Stimulated activated CD4-positive, alpha-beta T cell treated with anti-CD3 and anti-CD28 coated beads, Interleukin-12 subunit alpha, Interleukin-12 subunit beta, amount 100 ng/mL, for 48 hours (primary cell): ENCODE measurements around the gene ATP8A2.

ENCODE experiments used
- DNase-seq, 3 donors: peaks; one replicate each; pipeline ENCODE4 v3.0.0-alpha.2; 2020; ENCODE audit warnings: low read depth in 2 of 3, low spot score in 1 of 3

Gene ATP8A2

DNA sequence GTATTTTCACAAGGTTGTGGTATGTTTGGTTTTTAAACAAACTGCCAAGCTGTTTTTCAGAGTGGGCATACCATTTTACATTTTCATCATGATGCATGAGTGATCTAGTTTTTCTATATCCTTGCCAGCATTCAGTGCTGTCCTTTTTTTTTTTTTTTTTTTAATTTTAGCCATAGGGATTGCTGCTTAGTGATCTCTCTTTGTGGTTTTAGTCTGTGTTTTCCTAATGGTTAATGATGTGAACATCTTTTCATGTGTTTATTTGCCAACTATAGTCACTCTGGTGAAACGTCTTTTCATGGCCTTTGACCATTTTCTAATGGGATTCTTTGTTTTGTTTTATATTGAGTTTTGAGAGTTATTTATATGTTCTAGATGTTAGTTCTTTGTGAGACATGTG is 620.3 kb downstream of the ATP8A2 start:
- no peak for DNase-seq

DNA sequence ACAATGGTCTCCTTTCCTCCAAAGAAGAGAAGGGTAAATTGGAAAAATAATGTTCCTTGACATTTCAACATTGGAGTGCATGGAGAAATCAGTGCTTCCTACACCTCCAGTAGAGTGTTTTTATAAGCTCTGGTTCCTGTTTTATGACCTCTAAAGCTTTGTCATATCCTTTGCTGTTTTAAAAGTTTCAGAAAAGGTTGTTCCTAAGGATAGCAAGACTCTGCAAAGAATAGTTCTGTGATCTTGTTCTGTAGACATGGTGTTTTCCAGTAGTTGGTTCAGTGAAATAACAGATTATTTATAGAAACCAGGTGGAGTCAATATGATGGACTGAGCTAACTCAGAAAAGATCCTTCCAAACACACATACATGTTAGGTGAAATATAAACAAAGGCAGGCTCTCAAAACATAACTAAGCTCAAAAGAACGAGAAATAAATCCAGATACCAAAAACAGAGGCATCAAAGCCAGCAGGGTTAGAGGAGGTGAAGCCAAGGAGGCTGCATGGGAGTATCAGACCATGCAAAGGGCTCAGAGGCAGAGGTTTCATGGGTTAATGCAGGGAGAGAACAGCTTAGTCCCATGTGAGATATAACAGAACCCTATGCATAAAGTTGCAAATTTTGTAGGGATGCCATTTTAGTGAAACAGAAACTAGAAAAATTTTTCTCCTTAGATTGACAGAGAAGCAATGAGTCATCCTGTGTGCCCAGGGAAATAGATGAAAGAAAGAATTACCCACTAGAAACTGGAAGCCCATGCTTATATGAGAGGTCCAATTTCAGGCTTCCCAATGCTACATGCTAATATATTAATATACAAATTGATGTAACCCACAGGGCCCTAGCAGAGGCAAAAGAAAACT is 635.7 kb downstream of the ATP8A2 start:
- DNase-seq, result no peak

DNA sequence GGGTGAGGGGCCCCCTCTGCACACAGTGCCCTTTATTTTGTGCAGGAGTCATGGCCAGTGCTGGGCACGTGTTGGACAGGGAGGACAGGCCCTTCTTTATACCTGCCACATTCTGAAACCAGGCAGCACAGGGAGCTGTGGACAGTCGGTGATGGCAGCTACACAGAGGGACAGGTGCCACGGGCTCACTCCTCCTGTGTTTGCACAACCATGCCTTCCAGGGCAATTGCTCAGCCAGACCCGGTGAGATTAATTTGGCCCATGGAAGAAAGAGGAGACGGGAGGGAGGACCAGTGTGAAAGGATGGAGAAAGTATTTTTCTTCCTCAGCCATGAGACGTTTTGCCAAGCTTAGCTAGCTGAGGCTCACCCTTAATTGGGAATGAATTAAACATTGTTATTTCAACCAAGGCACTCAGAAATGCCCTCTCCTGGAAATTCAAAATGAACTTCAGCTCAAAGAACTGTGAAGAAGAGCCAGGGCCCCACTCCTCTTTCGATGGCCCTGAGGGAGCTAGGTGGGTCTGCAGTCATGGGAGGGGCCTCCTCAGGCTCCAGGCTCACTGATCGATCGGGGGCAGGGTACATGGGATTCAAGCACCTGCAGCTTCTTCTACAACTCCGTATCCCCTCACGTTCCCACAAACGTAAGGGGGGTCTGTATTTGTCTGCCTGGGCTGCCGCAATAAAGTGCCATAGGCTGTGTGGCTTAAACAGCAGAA is 638.9 kb downstream of the ATP8A2 start:
- no peak for DNase-seq

DNA sequence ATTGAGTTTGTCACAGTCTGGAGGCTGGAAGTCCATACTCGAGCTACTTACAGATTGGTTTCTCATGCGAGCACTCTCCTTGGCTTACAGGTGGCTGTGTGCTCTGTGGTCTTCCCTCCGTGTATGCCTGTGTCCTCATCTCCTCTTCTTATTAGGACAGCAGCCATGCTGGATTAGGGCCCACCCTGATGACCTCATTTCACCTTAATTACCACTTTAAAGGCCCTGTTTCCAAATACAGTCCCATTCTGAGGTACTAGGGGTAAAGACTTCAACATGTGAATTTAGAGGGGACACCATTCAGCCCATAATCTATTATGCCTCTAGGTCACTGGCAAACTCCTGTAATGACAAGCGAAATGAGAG is 639.4 kb downstream of the ATP8A2 start:
- no peak for DNase-seq

DNA sequence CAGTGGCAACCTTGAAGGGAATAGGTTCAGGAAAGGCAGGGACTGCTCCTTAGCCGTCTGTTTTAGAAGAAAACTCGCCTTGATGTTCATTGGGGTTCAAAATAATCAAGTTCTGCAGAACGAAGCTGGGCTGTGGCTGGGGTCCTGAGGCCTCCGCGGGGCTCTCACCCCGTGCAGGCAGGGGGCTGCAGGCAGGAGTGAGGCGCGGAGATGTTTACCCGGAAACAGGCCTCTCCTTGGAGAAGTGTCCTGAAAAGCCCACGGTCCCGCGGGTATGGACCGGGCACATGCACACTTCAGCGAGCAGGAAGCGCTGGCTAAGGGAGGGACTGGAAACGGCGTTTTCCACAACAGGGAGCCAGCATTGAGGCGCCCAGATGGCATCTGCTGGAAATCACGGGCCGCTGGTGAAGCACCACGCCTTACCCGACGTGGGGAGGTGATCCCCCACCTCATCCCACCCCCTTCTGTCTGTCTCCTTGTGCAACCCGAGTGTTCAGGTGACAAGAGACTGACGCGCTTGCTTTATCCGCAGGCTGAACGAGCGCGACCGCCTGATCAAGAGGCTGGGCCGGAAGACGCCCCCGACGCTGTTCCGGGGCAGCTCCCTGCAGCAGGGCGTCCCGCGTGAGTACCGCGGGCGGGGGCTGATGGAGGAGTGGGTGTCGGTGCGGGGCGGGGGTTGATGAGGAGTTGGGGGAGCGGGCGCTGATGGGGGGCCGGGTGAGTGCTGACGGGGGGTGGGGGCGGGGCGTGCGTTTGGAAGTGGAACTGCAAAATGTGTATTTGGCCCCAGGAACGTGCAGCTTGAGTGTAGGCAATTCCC is 640.4 kb downstream of the ATP8A2 start:
- peak; percentile 16 to 32 (median 23) for DNase-seq

DNA sequence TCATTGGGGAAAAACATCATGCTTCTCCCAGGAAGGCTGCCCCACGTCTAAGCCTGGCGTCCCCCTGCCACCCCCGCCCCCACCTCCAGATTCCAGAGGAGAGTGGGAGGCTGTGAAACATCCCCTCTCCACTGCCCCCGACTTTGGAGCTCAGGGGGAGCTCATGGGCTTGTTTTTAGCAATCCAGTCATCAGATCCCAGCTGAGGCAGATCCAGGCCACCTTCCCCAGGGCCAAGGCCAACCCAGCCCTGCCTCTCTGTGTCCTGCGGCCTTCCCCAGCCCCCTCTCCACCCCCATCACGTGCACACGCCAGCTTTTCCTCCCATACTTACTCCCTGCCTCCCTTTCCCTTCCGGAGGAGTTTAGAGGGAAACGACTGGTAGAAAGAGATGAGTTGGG is 641.2 kb downstream of the ATP8A2 start:
- no peak for DNase-seq

DNA sequence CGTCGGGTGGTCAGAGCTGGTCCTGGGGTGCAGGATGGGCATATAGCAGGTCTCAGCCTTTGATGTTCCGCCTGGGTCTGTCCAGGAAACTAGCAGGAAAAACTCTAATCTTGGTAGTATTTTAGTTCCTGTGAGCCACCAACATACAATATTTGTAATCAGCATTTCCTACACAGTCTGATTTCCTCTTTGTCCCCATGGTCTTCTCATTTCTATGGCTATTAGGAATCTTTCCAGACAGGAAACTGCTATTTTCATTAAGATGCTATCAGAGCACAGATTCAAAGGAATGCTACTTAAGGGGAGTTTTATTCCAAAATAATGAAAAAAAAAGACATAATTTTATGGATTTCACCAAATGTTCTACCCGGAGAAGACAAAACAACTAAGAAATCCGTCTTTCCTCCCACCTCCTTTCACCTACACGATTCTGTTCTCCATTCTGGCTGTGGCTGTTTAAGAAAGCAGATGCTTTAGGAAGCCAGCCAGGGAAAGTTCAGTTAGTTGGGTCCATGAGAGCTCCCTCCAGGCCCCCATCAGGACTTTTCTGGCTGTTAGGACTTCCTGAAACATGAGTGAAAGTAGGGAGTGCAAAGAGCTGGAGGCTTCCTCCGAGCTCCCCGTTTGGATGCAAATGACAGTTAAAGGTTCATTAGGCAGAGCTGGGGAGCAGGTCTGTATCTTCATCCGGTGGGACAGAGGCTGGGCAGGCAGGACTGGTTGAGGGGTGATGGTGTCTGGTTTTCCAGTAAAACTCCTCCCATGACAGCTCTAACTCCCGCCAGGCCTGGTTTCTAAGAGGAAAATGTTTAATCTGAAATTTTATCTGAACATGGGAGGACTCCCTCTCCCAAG is 643.7 kb downstream of the ATP8A2 start:
- DNase-seq, result no peak

DNA sequence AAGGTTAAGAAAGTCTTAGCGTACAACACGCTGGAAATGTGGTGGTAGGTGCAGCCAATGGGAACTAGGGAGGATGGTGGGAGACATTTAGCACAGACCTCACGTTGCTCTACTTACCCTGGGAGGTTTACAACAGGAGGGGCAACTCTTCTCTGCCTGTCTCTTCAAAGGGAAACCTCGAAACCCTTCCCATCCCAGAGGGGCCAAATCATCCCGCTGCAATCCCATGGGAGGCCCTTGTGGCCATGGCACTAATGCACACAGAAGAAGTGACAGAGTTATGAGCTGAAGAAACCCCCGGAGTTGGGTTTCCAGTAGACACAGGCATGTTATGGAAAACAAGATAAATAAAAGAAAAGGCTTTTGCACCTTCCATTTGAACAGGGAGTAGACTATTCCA is 644.4 kb downstream of the ATP8A2 start:
- DNase-seq, result no peak

DNA sequence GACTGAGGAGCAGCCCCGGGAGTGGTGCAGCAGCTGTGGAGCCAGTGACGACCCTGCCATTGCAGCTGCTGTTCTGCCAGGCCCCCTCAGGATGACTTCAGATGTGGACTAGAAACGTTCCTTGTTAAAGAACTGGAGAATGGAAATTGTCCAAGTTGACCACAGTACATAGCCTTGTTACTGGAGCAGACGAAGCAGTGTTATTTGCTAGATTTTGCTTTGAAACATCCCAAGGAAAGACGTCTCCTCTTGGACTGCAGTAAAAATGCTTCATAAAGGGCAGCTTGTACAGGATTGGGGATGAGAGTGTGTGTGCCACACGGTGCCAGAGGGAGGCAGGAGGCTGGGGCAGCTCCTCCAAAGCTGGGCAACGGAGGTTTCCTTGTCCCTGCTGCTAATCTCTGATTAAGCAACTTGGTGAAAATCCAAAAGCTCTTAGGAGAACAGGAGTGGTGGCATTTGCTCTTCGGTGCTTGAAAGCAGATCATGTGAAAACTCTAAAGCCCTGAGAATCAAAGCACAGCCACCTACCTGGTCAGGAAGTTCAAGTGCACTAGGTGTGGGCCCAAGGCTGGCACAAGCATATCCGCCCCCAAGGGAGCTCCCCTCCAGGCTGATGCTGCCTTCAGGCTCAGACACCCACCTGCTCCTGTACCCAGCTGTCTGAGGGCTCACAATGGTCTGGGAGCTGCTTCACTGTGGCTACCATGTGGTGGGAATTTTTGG is 645.6 kb downstream of the ATP8A2 start:
- DNase-seq, result no peak

DNA sequence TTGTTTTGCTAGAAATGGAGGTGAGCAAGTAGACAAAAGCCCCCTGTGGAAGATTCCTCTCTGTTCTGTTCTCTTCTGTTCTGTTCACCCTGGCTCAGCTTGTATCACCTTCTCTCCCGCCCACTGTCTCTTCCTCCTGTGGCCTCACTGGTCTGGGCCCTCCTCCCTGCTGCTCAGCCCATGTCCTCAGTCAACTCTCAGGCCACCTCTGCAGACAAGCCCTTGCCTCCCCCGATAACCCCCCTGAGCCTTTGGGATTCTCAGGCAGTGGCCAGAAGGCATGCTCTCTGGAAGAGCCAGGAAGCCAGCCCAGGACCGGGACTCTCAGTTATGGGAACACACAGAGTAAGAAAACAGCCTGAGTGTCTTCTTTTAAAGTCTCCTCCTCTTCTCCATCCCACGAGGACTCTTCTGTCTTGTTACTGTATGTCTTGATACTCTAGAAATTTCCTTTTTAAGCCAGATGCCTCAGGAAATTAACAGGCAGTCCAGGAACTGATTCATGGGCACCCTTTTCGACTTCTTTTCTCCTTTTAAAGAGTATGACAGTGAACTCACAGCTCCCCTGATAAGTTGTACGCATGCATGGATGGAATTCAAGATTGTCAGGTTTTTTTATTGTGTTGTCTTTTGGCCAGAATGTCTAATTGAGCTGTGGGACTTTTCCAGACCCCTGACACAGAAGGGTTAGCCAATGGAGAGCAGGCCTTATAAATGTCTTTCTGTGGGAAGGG is 646.3 kb downstream of the ATP8A2 start:
- DNase-seq, result no peak

DNA sequence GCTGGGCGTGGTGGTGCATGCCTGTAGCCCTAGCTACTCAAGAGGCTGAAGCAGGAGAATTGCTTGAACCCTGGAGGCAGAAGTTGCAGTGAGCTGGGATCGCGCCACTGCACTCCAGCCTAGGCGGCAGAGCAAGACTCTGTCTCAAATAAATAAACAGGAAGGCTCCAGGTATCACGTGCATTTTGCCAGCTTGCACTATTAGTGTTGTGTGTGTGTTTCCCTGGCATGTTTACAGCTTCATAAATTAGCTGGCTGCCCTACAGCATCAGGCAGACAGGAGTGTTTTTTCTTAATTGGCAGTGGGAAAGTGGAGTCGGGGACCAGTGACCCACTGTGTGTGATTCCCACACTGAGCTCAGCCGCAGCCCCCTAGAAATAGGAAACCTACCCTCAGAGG is 647.5 kb downstream of the ATP8A2 start:
- no peak for DNase-seq

DNA sequence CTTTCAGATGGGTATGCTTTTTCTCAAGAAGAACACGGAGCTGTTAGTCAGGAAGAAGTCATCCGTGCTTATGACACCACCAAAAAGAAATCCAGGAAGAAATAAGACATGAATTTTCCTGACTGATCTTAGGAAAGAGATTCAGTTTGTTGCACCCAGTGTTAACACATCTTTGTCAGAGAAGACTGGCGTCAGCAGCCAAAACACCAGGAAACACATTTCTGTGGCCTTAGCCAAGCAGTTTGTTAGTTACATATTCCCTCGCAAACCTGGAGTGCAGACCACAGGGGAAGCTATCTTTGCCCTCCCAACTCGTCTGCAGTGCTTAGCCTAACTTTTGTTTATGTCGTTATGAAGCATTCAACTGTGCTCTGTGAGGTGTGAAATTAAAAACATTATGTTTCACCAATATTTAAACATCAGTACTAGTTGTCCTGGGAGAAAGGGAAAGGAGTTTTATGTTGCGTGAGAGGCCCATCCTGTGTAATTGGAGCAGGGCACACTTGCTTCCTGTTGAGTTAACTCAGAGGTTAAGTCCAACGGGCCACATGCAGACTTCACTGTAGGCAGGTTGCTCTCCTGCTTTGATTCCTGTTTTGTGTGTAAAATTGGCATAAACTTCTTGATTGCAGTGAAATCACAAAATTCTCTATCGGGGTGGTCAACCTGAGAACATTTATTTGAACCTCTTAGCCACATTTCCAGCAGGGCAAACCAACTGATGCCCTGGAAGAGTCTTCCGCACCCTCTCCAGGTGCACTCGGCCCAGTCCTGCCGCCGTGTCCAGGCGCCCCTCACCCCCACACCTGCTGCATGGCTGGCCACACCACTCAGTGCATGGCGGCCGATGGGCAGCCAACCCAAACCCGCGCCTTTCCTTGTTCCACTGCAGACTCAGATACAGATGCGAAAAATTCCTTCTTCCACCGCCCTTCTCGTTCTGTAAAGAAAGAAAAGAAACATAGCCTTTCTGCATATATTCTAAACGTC is 648.4 kb downstream of the ATP8A2 start:
- DNase-seq, result no peak

DNA sequence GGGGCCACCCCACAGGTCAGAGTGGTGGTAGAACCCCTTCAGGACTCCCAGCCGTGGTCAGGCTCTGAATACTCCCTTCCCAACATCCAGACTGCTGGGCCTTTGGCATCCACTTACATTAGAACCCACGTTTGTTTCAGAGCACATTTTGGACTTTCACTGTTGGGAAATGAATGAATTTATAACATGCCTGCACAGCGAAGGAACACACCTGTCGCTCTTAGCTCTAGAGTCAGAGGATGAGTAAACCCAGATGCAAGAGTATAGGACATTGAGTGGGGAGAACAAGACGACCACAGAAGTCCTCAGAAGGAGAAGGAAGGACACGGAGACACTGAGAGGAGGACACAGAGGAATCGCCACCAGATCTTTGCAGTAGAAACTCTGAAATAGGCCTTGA is 649.1 kb downstream of the ATP8A2 start:
- DNase-seq, result no peak

DNA sequence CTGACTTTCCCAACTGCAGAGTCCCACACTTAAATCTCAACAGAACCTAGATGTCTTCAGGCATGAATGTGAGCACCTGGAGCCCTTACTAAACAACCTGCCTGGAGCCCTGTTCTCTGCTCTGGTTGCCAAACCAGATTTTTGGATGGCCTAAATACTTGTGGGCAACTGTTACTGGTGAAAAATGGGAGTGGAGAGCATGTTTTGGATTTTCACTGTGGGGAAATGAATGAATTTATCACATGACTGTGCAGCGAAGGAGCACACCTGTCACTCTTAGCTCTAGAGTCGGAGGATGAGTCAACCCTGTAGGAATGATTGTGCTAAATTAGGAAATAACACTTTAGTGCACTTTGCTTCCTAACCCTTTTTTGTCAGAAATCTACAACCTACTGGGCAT is 649.7 kb downstream of the ATP8A2 start:
- DNase-seq, result no peak

DNA sequence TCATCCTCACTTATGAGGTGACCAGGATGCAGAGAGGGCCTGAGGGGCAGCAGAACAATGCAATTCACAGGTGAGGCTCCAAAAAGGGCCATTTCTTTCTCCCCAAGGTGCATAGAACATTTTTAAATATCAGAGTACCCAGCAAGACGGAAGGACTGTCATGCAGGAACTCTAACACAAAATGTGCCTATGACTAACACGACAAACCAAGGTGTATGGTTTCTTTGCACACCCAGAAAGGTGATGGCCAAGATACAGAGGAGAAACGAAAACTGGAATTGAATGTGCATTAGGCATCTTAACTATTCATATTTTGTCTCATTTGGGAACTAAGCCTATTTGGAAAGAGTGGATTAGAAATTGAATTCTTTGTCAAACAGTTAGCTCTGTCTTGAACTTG is 650.2 kb downstream of the ATP8A2 start:
- no peak for DNase-seq

DNA sequence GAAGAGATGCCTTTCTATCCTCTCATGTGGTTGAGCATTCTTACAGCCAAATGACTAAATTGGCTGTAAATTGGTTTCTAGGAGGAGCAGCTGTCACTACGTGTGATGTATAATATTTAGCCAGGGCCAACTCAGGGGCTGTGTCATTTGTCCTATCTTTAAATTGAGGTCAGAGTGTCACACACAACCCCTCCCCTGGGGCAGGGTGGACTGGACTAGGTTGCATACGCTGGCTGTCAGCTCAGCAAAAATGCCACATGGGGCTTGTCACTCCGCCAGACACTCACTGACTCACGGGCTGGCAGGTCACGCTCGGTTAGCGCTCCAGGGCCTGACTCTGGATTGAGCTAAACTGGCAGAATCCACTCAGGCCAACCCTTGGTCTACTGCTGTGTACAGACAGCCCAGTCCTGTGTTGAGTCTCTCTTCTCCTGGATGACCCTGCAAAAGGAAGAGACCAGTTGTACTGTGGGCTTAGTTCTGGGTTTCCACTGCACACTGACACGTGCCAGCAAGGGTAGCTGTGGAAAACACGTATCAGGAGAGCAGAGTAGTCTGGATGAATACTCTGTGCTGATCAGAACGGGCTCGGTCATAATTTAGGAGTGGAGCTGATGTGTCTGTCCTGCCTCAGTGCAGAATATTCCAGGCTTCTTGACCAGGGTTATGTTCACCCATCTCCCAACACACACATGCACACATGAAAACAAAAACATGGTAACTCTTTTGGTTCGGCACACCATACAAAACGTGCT is 650.9 kb downstream of the ATP8A2 start:
- DNase-seq, result no peak

DNA sequence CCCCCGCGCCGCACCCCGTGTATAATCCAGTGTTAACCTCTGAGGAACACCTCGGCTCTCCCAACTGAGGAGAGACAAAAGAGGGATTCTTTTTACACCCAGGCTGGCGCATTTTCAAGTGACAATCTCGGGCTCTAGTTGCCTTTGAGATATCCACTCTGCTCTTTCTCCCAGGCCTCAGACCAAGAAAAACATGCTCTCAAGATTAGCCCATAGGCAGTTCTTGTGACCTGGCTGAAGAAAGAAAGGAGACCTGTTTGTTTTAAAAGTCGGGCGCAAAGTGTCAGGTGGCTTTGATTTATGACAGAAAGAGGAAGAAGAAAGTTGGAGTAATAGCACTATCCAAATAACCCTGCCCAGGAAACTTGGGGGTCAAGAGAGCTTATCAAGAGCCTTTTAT is 652.8 kb downstream of the ATP8A2 start:
- no peak for DNase-seq

DNA sequence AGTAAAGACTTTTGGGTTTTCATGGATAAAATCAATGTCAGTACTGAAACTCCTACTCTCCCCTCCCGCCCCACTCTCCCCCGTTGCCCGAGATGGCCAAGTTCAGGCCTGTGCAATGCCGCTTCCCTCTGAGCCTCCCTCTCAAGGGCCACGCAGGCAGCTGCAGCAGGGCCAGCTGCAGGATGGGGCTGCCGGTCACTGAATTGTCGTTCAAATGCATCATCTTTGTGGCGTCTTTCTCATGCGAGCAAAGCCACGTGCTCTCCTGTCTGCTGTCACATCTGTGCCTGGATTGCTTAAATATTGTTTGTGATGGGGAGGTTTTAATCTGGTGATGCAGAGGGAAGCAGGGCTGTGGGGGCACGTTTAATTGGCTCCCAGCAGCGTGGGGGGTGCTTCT is 653.4 kb downstream of the ATP8A2 start:
- DNase-seq, result no peak
